H54 (cell line): ENCODE measurements around the gene DGCR2.
"Not testable (repeated sequence)": the region's sequence is repeated elsewhere in the genome, so short reads cannot be mapped to it uniquely, and the experiment has no call there.

Experiments
- DNase-seq: peaks from one replicate; pipeline ENCODE4 v3.0.0; 2011; ENCODE audit warnings: low spot score, mixed read lengths; ENCODE audit not compliant: insufficient read length
- FAIRE-seq: peaks from 3 replicates; lab custom pipeline; 2011; peaks lifted over from hg19 to GRCh38; lab: Jason Lieb, UNC
- POLR2A ChIP-seq: IDR thresholded peaks from 2 replicates; pipeline ENCODE4 v1.6.1; 2011; ENCODE audit warnings: low read depth, mild to moderate bottlenecking, low read length

DGCR2 gene

GRCh38 chr22:19055801-19056200, 66.4 kb downstream of the DGCR2 start:
- DNase-seq: no peak
- TF ChIP-seq POLR2A: no peak
- FAIRE-seq: no peak

- FAIRE-seq (no peak), DNase-seq (no peak)
- TF ChIP-seq POLR2A: no peak
Observed at GRCh38 chr22:19052941-19053541, 69.2 kb downstream of the DGCR2 start.

DNA sequence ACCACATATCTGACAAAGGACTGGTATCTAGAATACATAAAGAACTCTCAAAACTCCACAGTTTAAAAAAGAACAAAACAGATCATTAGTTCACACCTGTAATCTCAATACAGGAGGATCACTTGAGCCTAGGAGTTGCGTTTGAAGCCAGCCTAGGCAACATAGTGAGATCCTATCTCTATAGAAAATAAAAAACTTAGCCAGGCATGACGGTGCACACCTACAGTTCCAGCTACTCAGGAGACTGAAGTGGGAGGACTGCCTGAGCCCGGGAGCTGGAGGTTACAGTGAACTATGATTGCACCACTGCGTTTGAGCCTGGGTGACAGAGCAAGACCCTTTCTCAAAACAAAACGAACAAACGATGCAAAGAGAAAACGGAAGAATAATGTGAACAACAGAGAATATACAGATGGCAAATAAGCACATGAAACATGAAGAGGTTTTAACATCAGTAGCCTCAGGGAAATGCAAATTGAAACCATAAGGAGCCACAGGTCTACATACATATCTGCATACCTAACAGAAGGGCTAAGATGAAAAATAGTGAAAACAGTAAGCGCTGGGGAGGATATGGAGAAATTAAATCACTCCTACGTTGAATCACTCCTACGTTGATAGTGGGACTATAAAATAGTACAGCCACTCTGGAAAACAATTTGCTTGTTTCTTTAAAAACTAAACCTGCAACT, 70.7 kb downstream of the DGCR2 start:
- FAIRE-seq: no peak
- DNase-seq: no peak
- TF ChIP-seq POLR2A: no peak

DNA sequence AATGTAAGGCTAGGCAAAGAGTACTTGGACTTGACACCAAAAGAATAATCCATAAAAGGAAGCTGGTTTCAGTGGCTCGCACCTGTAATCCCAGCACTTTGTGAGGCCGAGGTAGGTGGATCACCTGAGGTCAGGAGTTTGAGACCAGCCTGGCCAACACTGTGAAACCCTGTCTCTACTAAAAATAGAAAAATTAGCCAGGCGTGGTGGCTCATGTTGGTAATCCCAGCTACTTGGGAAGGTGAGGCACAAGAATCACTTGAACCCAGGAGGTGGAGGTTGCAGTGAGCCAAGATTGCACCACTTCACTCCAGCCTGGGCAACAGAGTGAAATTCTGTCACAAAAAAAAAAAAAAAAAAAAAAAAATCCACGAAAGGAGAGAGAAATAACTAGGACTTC, 71.4 kb downstream of the DGCR2 start:
- not testable (repeated sequence) for FAIRE-seq

GRCh38 chr22:19050117-19050516, 72.1 kb downstream of the DGCR2 start:
- FAIRE-seq: no peak
- TF ChIP-seq POLR2A: no peak
- no peak for DNase-seq

More for the DNA sequence above, 71.4 kb downstream of the DGCR2 start:
- DNase-seq: not testable (repeated sequence)

DNA sequence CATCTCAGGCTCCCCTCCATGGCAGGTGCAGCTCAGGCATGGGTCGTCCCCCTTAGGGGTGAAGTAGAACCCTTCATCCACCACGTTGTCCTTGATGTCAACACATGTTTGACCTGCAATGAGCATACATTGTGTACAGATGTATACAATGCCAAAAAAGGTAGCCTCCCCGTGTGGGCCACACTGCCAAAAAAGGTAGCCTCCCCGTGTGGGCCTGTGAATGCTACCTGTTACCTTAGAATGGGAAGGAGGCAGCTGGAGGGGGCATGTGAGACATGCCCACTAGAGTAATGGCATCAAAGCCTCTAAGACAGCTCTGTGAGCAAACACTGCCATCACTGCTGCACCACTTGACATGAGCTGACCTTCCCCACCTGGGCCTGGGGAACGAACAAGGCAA, 73.7 kb downstream of the DGCR2 start:
- no peak for TF ChIP-seq POLR2A
- no peak for DNase-seq
- no peak for FAIRE-seq

DNA sequence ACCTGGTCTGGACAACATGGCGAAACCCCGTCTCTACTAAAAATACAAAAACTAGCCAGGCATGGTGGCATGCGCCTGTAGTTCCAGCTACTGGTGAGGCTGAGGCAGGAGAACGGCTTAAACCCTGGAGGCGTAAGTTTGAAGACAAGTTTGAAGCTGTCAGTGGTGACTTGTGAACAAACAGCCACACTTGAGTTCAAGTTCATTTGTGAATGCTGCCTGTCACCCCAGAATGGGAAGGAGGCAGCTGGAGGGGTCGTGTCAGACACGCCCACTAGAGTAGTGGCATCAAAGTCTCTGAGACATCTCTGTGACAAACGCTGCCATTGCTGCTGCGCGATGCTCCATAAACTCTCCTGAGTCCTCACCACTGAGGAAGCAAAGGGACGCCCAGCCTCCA, 74.2 kb downstream of the DGCR2 start:
- no peak for TF ChIP-seq POLR2A
- no peak for DNase-seq
- no peak for FAIRE-seq

- TF ChIP-seq POLR2A: no peak
- FAIRE-seq (no peak), DNase-seq (no peak)
Observed at GRCh38 chr22:19046719-19047609, 75.2 kb downstream of the DGCR2 start.

DNA sequence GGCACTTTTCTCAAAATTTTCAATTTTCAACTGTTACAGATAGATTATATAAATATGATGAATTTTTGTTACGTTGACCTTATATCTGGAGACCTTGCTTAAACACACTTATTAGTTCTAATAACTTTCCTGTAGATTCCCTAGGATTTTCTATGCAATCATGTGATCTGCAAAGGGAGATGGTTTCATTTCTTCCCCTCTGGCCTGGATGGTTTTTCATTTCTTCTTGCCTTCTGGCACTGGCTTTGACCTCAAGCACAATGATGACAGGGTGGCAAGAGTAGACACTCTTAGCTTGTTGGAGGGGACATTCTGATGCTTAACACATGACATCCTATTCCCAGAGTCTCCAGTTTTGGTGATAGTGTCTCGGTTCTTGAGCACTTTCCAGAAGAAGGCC, 75.9 kb downstream of the DGCR2 start:
- no peak for TF ChIP-seq POLR2A
- no peak for DNase-seq
- no peak for FAIRE-seq

- DNase-seq (no peak), FAIRE-seq (no peak)
- no peak for TF ChIP-seq POLR2A
Observed at GRCh38 chr22:19045094-19045493, 77.1 kb downstream of the DGCR2 start.

DNA sequence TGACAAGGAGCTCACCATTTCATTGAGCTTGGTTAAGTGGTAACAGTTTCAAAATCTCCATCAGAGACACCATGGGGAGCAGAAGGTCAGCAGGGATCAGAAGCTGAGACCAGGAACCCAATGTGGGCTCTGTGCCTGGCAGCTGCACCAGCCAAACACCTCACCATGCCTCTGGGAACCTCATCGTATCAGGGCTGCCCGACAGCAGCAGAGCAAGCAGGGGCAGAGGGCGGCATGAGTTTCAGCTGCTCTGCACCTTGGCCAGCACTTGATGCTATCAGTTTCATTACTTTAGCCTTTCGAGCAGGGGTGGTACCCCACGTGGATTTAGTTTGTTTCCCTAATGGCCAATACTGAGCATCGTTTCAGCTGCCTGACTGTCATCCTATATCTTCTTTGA, 77.8 kb downstream of the DGCR2 start:
- FAIRE-seq (no peak), DNase-seq (no peak)
- TF ChIP-seq POLR2A: no peak

DNA sequence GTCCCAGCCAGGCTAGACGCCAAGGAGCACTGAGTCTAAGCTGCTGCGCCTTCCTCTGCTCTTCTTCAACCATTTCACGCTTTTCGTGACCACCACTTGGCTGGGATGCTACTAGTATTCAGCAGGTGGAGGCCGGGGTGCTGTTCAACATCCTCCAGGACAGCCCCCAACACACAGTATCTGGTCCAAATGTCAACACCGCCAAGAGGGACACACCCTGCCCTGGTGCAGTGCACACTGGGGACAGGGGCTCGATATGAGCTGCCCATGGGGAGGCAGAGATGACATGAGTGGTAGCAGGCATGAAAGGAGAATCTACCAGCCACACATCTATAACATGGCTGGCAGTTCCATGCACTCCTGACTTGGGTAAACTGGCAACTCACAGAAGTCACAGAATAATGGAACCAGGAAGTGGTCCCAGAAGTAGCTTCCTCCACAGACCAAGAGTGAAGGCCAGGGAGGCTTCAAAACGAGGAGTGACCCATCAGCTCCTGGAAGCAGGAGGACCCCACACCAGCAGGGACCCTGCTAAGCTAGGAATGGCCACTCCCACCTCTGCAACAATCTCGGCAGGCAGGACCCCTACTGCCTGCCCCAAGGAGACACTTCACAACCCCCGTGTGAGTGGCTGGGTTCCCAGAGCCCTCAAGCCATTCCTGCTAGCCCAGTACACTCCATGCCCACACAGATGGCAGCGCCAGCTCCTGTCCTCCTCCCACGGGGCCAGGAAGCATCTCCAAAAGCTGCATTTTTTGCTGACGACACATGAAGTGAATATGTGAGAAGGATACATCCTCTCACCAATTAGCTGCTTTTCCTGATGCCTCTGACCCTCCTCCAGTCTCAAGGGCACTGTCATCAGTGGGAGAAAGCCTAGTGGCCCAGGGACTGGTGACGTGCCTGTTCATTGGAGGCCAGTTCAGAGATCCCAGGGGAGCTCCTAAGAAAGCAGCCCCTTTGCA, 78.8 kb downstream of the DGCR2 start:
- DNase-seq (no peak), FAIRE-seq (no peak)
- TF ChIP-seq POLR2A: no peak
